HPDE6-E6E7 (cell line): ENCODE results near the gene DFFA.

Experiments used
- DNase-seq: peaks from one replicate; pipeline ENCODE4 v3.0.0; 2011; ENCODE audit warnings: missing footprints; ENCODE audit errors: extremely low spot score

The DFFA gene, protein sequence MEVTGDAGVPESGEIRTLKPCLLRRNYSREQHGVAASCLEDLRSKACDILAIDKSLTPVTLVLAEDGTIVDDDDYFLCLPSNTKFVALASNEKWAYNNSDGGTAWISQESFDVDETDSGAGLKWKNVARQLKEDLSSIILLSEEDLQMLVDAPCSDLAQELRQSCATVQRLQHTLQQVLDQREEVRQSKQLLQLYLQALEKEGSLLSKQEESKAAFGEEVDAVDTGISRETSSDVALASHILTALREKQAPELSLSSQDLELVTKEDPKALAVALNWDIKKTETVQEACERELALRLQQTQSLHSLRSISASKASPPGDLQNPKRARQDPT

GRCh38 chr1:10472220-10473144, at the start of gene DFFA:
Gene DFFA, minus strand, starts transcription at chr1:10472529. Its CDS starts 71 bp downstream, at chr1:10472458.
- DNase-seq, result peak; percentile 93

GRCh38 chr1:10521537-10522157, 49.3 kb upstream of the DFFA start:
- no peak for DNase-seq

DNA sequence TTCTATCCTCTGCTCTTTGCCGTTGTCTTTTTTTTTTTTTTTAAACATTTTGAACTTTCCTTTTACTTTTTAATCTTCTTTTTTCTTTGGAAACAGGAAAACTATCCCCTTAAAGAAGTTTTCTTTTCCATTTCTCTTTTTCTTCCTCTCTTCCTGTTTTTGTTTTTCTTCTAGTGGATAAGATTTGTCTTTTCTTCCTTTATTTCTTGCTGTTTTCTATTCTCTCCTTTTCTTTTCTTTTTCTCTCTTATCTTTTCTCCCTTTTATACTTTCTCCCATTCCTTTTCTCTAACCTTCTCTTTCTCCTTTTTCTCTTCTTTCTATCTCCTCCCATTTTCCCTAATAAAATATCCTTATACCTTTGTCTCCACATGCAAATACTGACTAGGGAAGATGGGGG, 48.6 kb upstream of the DFFA start:
- DNase-seq, result no peak

DNA sequence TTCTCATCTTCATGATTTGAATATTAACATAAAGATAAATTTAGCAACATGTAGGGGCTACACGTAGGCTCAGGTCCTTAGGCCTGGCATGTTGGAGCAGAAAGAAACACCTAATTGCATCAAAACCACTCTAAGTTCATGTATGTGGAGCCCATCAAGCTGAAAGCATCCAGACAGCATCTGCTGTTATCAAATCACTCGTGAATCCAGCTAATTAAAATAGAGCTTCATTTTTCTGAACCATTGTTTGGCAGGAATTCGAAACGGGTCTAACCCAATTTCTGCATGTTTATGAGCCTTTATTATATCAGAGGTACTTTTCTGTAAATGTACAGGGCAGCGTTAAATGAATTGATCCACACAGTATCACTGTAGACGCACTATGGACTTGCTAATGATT, 48.2 kb upstream of the DFFA start:
- no peak for DNase-seq

GRCh38 chr1:10519016-10519417, 46.7 kb upstream of the DFFA start:
- no peak for DNase-seq

- DNase-seq, result no peak
Measured at GRCh38 chr1:10517677-10517982, 45.3 kb upstream of the DFFA start.

GRCh38 chr1:10516925-10517676, 44.8 kb upstream of the DFFA start:
- DNase-seq, result no peak

GRCh38 chr1:10515976-10516750, 43.8 kb upstream of the DFFA start:
- DNase-seq, result no peak

- no peak for DNase-seq
Measured at GRCh38 chr1:10515301-10515975, 43.1 kb upstream of the DFFA start.

- DNase-seq, result no peak
Measured at GRCh38 chr1:10514490-10515235, 42.3 kb upstream of the DFFA start.

- DNase-seq, result no peak
Measured at GRCh38 chr1:10513199-10513598, 40.9 kb upstream of the DFFA start.

DNA sequence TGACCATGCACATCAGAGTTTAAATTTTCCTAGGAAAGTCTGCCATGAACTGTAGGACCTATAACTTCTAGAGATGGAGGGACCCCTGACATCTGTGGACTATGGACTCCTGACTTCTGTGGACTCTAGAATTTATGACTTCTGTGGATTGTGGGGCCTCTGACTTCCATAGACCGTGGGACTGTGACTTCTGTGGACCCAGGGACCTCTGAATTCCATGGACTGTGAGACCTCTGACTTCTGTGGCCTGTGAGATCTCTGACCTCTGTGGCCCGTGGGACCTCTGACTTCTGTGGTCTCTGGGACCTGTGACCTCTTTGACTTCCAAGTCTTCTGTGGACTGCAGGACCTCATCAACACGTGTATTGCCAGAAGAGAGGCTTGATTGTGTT, 39.2 kb upstream of the DFFA start:
- DNase-seq, result no peak

DNA sequence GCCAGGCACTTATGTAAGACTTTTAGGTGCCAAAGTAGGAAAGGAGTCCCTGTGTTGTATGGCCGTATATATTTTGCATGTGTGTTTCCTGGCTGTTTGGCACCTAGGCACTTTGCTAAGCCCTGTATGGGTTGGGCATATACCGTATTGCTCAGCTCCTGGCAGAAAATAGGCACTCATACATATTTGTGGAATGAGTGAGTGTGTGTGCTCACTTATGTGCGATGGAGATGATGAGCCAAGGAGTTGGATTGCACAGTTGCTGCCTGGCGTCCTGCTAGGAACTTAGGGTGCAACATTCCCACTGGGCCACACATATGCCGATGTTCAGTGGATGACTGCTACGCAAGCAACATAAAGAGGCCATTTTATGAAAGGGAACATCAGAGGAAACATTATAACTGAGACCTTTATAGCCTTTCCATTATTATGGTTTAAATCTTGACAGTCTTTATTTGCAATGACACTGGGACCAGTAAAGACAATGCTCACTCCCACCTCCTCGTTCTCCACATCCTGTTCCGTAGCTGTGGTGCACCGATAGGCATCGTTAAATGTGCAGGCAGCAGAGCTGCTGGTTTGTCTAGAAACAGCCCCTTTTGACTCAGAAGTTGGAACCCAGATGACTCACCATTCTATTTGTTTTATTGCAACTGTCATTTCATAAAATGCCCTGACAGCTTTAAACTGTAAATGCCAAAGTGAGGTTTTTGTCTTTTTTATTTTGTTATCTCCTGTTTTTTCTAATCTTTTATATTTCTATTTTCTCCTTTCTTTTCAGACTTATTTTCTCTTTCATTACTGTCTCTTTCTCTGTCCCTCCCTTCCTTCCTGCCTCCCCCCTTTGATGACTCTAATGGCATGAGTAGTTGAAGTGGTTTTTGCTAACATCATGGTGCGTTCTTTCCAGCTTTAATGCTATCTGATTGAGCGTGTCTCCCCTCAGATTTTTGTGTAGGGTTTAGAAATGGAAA, 38.5 kb upstream of the DFFA start:
- DNase-seq, result peak; percentile 82

DNA sequence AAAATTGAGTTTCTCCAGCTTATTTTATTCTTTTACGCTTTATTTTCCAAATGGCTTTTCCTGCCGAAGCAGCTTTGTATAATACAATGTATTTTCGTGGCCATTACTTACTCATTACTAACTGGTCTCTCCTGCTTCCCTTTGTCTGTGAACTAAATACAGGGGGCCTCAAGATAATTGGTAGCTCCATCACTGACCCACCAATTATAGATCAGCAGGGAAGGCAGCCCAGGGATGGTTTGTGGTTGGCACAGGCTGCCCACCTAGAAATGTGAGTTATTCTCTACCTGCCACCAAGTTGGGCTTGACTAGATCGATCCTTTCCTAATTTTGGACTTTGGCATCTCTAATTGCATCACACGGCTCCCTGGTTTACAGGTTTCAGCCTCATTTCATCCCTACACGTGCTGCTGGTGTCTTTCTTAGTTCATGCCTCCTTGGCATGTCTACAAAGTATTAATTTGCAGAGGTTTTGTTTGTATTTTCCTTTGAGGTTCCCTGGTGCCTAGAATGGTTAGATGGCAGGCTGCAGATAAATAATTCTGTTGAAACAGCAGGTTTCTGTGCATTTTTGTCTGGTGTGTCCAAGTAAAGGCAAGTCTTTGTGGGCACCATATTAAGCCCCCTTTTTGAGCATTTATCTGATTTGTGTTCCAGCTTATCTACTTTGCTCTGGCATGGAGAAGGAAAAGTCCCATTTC, 37.6 kb upstream of the DFFA start:
- DNase-seq, result no peak

DNA sequence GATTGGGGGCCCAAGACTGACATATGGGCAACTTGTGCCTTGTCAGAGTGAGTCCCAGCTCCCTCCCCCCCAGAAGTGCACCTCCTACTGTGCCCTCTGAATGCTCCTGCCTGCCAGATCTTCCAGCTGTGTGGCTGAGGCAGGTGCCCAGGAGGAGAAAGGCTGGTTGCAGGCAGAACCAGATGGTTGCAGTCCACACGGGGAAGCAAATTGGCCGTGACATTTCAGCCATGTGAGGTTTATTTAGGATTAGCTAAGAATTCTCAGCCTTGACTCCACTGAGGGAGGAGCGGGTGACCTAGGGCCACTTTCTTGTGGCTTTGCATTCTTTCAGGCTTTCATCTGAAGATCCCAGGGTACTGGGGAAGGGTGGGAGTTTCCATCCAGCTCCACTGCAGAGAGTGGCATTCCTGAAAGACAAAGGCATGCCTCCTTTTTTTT, 36.2 kb upstream of the DFFA start:
- no peak for DNase-seq

- peak; percentile 63 for DNase-seq
Measured at GRCh38 chr1:10507111-10507879, 35.0 kb upstream of the DFFA start.

DNA sequence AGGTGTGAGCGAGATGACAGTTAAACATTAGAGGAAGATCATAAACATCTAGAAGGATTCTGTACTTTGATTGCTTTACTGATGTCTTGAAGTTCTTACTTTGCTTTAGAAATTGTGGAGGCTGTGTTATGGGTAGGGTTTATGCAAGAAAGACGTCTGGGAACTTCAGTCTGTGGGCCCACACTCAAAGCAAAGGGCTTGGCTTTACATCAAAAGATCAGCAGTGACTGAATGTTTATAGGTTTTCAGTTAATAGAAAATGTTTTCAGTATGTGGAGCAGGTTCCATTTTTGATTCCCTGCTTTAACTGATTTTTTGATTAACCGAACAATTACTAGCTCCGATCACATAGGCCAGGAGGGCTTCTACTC, 34.3 kb upstream of the DFFA start:
- DNase-seq, result no peak
